ENCODE measurements around the gene PCDHGA2. TPM values are rescaled to one million over a fixed set of nuclear protein-coding genes. Genes with fewer than 3 reads are reported as not detected.

The PCDHGA2 gene
- total RNA-seq, 2 experiments from 2014 or later: not detected

DNA sequence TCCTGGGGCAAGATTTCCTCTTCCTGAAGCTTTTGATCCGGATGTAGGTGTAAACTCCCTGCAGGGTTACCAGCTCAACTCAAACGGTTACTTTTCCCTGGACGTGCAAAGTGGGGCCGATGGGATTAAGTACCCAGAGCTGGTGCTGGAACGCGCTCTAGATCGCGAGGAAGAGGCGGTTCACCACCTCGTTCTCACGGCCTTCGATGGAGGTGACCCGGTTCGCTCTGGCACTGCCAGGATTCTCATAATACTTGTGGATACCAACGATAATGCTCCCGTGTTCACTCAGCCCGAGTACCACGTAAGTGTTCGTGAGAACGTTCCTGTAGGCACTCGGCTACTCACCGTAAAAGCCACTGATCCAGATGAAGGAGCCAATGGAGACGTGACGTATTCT is 17.1 kb downstream of the PCDHGA2 start:
- Mint-ChIP-seq H3K27ac (no peak overlapping the region), H3K9me3 (ENCODE audit: low read depth) (peaks cover 14% of the 10 kb centered on the region), H3K27me3 (peaks cover 47% of the 10 kb centered on the region), H3K4me3 (no peak overlapping the region), H3K36me3 (peaks cover 8% of the 10 kb centered on the region), H3K4me1 (peaks cover 2% of the 10 kb centered on the region)
- CTCF ChIA-PET: interaction anchor here (0.8 to 1.2 kb wide), 6 partner anchors 11 to 202 kb away, joined by 3 to 8 read pairs (median 4); partner anchors contain the start of genes PCDHGA1, PCDHGA11, PCDHGA3 and PCDHGB3
- ATAC-seq (no peak), DNase-seq (no peak)

DNA sequence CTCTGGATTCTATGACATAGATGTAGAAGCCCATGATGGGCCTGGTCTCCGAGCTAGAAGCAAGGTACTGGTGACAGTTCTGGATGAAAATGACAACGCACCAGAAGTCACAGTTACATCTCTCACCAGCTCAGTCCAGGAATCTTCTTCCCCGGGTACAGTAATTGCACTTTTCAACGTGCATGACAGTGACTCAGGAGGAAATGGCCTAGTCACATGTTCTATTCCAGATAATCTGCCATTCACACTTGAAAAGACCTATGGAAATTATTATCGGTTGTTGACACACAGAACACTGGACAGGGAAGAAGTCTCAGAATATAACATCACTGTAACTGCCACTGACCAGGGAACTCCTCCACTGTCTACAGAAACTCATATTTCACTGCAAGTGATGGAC is 17.6 kb downstream of the PCDHGA2 start:
- peaks cover 2% of the 10 kb centered on the region for H3K4me1 Mint-ChIP-seq
- CTCF ChIA-PET: interaction anchor here (0.8 to 1.2 kb wide), 3 partner anchors 65 to 202 kb away, joined by 3 to 4 read pairs (median 4); partner anchors contain the start of gene PCDHGA11
- H3K9me3 Mint-ChIP-seq (ENCODE audit: low read depth): peaks cover 17% of the 10 kb centered on the region
- ATAC-seq (no peak), DNase-seq (no peak)
- H3K27ac Mint-ChIP-seq: no peak overlapping the region
- H3K4me3 Mint-ChIP-seq: no peak overlapping the region
- H3K27me3 Mint-ChIP-seq: peaks cover 47% of the 10 kb centered on the region
- peaks cover 13% of the 10 kb centered on the region for H3K36me3 Mint-ChIP-seq

DNA sequence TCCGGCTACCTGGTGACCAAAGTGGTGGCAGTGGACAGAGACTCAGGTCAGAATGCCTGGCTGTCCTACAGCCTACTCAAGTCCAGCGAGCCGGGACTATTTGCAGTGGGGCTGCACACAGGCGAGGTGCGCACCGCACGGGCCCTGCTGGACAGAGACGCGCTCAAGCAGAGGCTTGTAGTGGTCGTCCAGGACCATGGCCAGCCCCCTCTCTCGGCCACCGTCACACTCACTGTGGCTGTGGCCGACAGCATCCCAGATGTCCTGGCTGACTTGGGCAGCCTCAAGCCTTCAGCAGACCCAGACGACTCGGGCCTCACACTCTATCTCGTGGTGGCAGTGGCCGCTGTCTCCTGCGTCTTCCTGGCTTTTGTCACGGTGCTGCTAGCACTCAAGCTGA is 18.4 kb downstream of the PCDHGA2 start:
- Mint-ChIP-seq H3K27ac (no peak overlapping the region), H3K27me3 (peaks cover 51% of the 10 kb centered on the region), H3K9me3 (ENCODE audit: low read depth) (peaks cover 17% of the 10 kb centered on the region), H3K4me3 (no peak overlapping the region), H3K4me1 (peaks cover 2% of the 10 kb centered on the region), H3K36me3 (peaks cover 15% of the 10 kb centered on the region)
- DNase-seq (no peak), ATAC-seq (no peak)
- CTCF ChIA-PET: no interaction called here

DNA sequence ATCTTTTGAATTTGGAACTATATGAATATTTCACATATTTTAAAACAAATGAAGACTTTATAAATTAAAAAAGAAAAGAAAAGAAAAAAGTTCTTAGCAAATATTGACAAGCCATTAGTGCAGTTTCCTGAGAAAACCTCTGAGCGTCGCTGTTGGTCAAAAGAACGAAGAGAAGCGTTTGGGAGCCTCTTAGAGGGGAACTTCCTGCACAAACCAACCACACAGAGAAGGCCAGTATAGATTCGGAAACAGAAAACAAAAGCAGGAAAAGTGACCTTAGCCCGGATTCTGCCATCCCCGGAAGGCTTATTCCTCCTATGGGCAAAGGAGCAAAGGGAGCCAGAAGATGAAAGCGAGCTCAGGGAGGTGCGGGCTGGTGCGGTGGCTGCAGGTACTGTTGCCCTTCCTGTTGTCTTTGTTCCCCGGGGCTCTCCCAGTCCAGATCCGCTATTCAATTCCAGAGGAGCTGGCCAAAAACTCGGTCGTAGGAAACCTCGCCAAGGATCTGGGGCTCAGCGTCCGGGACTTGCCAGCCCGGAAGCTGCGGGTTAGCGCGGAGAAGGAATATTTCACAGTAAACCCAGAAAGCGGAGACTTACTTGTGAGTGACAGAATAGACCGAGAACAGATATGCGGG is 21.3 kb downstream of the PCDHGA2 start, which contains the start of gene PCDHGB2:
Gene PCDHGB2, plus strand, starts transcription at position 205 of the 637 bp plus-strand sequence. Its CDS starts 142 bp downstream, at position 347.
- peak within 1 kb of the TSS; percentile 6 for H3K27ac Mint-ChIP-seq
- H3K27me3 Mint-ChIP-seq: peaks cover 69% of the 10 kb centered on the region
- CTCF ChIA-PET: interaction anchor here (0.5 to 1.9 kb wide), 6 partner anchors 61 to 276 kb away, joined by 3 to 7 read pairs (median 4); partner anchors contain the start of gene PCDHGA11
- DNase-seq: no peak
- peaks cover 15% of the 10 kb centered on the region for H3K36me3 Mint-ChIP-seq
- ATAC-seq: no peak
- peaks cover 15% of the 10 kb centered on the region for H3K9me3 Mint-ChIP-seq (ENCODE audit: low read depth)
- peaks cover 2% of the 10 kb centered on the region for H3K4me1 Mint-ChIP-seq
- H3K4me3 Mint-ChIP-seq: peak within 1 kb of the TSS; percentile 75

DNA sequence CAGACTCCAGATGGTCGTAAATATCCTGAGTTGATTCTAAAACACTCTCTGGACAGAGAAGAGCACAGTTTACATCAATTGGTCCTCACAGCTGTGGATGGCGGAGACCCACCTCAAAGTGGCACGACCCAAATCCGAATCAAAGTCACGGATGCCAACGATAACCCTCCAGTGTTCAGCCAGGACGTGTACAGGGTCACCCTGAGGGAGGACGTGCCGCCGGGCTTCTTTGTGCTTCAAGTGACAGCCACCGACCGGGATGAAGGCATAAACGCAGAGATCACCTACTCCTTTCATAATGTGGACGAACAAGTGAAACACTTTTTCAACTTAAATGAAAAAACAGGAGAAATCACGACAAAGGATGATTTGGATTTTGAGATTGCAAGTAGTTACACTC is 22.1 kb downstream of the PCDHGA2 start:
- Mint-ChIP-seq H3K27me3 (peaks cover 70% of the 10 kb centered on the region), H3K36me3 (peaks cover 15% of the 10 kb centered on the region), H3K4me3 (peak overlapping the region; percentile 75), H3K27ac (no peak overlapping the region), H3K9me3 (ENCODE audit: low read depth) (peaks cover 17% of the 10 kb centered on the region), H3K4me1 (peaks cover 2% of the 10 kb centered on the region)
- CTCF ChIA-PET: interaction anchor here (1.7 to 1.9 kb wide), 2 partner anchors 203 to 207 kb away, joined by 6 to 7 read pairs; no protein-coding TSS in a partner anchor
- ATAC-seq (no peak), DNase-seq (no peak)

DNA sequence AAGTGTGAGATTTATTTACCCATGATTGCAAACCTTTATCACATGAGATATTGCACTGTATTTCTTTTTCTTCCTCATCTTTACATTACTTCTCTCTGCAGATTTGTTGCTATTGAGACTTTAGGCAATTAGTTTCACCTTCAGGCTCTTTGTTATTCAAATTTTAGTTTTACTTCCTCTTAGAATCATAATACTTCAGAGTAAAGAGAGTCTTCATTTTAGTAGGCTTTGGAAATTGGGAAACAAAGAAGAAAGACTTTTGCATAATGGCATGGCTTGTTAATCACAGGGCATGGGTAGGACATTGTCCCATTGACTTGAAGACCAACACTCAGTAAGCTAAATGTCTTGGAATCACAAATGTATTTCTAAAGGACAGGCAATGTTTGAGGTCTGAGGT is 24.2 kb downstream of the PCDHGA2 start:
- H3K4me1 Mint-ChIP-seq: peaks cover 2% of the 10 kb centered on the region
- H3K27me3 Mint-ChIP-seq: peaks cover 70% of the 10 kb centered on the region
- ATAC-seq (no peak), DNase-seq (no peak)
- CTCF ChIA-PET: interaction anchor here (1.6 kb wide), 1 partner anchor 59 kb away, joined by 4 read pairs; the partner anchor contains the start of gene PCDHGA11
- no peak overlapping the region for H3K27ac Mint-ChIP-seq
- no peak overlapping the region for H3K4me3 Mint-ChIP-seq
- H3K9me3 Mint-ChIP-seq (ENCODE audit: low read depth): peaks cover 15% of the 10 kb centered on the region
- H3K36me3 Mint-ChIP-seq: peaks cover 15% of the 10 kb centered on the region

DNA sequence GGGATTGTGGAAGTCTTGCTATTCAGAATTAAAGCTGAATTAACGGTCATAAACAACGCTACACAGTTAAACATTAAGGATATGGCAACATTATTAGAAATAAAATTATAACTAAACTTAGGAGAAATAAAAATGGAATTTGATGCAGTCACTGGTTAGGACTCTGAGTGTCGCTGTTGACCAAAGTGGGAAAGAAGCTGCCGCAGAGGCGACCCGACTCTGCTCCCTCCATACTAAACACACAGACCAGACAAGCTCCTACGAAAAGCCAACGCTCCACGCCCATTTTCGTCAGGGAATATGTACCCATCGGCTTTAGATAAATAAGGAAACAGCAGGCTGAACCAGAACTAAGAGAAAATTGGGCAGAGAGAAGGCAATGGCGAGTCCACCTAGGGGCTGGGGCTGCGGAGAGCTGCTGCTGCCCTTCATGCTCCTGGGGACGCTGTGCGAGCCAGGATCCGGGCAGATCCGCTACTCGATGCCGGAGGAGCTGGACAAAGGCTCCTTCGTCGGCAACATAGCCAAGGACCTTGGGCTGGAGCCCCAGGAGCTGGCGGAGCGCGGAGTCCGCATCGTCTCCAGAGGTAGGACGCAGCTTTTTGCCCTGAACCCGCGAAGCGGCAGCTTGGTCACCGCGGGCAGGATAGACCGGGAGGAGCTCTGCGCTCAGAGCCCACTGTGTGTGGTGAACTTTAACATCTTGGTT is 25.5 kb downstream of the PCDHGA2 start, which contains the start of gene PCDHGA5:
Gene PCDHGA5, plus strand, starts transcription at position 211 of the 709 bp plus-strand sequence. Its CDS starts 169 bp downstream, at position 380.
- CTCF ChIA-PET: interaction anchor here (0.8 to 1.6 kb wide), 4 partner anchors 14 to 57 kb away, joined by 3 to 4 read pairs (median 3); partner anchors contain the start of genes PCDHGA10, PCDHGA11, PCDHGB1 and PCDHGB6
- Mint-ChIP-seq H3K36me3 (peaks cover 15% of the 10 kb centered on the region), H3K27me3 (peaks cover 74% of the 10 kb centered on the region), H3K4me3 (no peak within 1 kb of the TSS), H3K4me1 (peaks cover 2% of the 10 kb centered on the region), H3K9me3 (ENCODE audit: low read depth) (peaks cover 15% of the 10 kb centered on the region), H3K27ac (peak within 1 kb of the TSS; percentile 10)
- ATAC-seq (no peak), DNase-seq (no peak)

DNA sequence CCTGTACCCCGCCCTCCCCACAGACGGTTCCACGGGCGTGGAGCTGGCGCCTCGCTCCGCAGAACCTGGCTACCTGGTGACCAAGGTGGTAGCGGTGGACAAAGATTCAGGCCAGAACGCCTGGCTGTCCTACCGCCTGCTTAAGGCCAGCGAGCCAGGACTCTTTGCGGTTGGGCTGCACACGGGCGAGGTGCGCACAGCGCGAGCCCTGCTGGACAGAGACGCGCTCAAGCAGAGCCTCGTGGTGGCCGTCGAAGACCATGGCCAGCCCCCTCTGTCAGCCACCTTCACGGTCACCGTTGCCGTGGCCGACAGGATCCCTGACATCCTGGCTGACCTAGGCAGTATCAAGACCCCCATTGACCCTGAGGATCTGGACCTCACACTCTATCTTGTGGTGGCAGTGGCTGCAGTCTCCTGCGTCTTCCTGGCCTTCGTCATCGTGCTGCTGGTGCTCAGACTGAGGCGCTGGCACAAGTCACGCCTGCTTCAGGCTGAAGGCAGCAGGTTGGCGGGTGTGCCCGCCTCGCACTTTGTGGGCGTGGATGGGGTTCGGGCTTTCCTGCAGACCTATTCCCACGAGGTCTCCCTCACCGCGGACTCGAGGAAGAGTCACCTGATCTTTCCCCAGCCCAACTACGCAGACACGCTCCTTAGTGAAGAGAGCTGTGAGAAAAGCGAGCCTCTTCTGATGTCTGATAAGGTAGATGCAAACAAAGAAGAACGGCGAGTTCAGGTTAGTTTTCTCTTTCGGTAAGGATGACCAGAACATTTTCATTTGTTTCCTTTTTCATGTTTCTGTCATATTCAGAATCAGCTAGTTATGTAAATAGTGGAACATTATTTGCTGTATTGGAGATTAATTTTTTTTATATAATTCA is 27.7 kb downstream of the PCDHGA2 start:
- CTCF ChIA-PET: interaction anchor here (0.7 kb wide), 1 partner anchor 189 kb away, joined by 3 read pairs; the partner anchor contains the start of gene PCDHB8
- peaks cover 13% of the 10 kb centered on the region for H3K9me3 Mint-ChIP-seq (ENCODE audit: low read depth)

DNA sequence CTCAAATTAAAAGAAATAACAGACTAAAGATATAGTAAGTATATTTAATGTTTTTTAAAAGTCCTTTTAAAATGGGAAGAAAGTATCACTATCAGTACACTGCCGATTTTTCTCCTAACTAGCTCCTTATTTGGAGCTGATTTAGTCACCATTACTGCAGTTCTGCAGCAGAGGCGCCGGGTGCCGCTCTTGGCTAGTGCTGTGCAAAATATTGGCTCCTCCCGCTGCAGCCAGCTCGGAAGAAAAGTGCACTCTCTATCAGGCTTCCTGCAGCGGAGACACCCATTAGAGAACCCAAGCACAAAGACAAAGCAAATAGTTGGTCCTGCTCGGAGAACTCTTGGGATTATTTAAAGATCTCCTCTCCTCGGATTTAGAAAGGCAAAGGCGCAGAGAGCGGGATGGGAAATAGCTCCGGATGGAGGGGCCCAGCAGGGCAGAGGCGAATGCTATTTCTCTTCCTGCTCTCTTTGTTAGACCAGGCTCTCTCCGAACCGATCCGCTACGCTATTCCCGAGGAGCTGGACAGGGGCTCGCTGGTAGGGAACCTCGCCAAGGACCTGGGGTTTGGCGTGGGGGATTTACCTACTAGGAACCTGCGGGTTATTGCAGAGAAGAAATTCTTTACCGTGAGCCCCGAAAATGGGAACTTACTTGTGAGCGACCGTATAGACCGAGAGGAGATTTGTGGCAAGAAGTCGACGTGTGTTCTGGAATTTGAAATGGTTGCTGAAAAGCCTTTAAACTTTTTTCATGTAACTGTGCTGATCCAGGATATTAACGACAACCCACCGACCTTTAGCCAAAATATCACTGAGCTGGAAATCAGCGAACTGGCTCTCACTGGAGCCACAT is 31.7 kb downstream of the PCDHGA2 start, which contains the start of gene PCDHGB3:
Gene PCDHGB3, plus strand, starts transcription at position 249 of the 855 bp plus-strand sequence. Its CDS starts 153 bp downstream, at position 402.
- Mint-ChIP-seq H3K9me3 (ENCODE audit: low read depth) (peaks cover 17% of the 10 kb centered on the region), H3K4me3 (peak within 1 kb of the TSS; percentile 40), H3K36me3 (no peaks in the 10 kb centered on the region), H3K27me3 (peaks cover 71% of the 10 kb centered on the region), H3K4me1 (peaks cover 2% of the 10 kb centered on the region), H3K27ac (no peak within 1 kb of the TSS)
- DNase-seq: no peak
- ATAC-seq: no peak
- CTCF ChIA-PET: interaction anchor here (0.7 to 2.0 kb wide), 13 partner anchors 9 to 284 kb away, joined by 3 to 13 read pairs (median 4); partner anchors contain the start of genes PCDHGA10, PCDHGA12, PCDHGA4 and PCDHGA9

More for the DNA sequence above, 27.7 kb downstream of the PCDHGA2 start:
- Mint-ChIP-seq H3K4me3 (no peak overlapping the region), H3K27ac (no peak overlapping the region), H3K36me3 (peaks cover 5% of the 10 kb centered on the region), H3K4me1 (peaks cover 2% of the 10 kb centered on the region), H3K27me3 (peaks cover 77% of the 10 kb centered on the region)
- DNase-seq (no peak), ATAC-seq (no peak)

DNA sequence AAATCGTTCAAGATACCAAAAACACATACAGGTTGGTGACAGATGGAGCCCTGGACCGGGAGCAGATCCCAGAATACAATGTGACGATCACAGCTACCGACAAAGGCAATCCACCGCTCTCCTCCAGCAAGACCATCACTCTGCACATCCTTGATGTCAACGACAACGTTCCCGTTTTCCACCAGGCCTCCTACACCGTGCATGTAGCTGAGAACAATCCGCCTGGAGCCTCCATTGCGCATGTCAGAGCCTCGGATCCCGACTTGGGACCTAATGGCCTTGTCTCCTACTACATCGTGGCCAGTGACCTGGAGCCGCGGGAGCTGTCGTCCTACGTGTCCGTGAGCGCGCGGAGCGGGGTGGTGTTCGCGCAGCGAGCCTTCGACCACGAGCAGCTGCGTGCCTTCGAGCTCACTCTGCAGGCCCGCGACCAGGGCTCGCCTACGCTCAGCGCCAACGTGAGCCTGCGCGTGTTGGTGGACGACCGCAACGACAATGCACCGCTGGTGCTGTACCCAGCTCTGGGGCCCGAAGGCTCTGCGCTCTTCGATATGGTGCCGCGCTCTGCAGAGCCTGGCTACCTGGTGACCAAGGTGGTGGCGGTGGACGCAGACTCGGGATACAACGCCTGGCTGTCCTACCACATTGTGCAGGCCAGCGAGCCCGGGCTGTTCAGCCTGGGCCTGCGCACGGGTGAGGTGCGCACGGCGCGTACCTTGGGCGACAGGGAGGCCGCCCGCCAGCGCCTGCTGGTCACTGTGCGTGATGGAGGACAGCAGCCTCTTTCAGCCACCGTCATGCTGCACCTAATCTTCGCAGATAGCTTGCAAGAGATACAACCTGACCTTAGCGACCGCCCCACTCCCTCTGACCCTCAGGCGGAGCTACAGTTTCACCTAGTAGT is 33.3 kb downstream of the PCDHGA2 start:
- no peaks in the 10 kb centered on the region for H3K36me3 Mint-ChIP-seq
- no peak for ATAC-seq
- H3K27me3 Mint-ChIP-seq: peaks cover 64% of the 10 kb centered on the region
- no peak for DNase-seq
- no peak overlapping the region for H3K27ac Mint-ChIP-seq
- peaks cover 2% of the 10 kb centered on the region for H3K4me1 Mint-ChIP-seq
- no peak overlapping the region for H3K4me3 Mint-ChIP-seq
- peaks cover 20% of the 10 kb centered on the region for H3K9me3 Mint-ChIP-seq (ENCODE audit: low read depth)
- CTCF ChIA-PET: interaction anchor here (1.0 to 1.8 kb wide), 3 partner anchors 9 to 50 kb away, joined by 3 to 5 read pairs (median 4); partner anchors contain the start of gene PCDHGA11

Measured in activated CD8-positive, alpha-beta memory T cell treated with anti-CD3 and anti-CD28 coated beads, Interleukin-2, amount 10 ng/mL, durations not matched to agents 7 days and 5 days (primary cell).